ENCODE data around the gene ZBTB21. TPM values are rescaled to one million over a fixed set of nuclear protein-coding genes. Genes with fewer than 3 reads are reported as not detected.

Gene ZBTB21
- total RNA-seq, 1 experiment from 2014 or later = 18.1 TPM

GRCh38 chr21:42009018-42009830 is 936 bp downstream of the ZBTB21 start:
- no peak overlapping the region for H2BK120ac ChIP-seq (ENCODE audit: low read depth, low read length, poor library complexity, severe bottlenecking)
- Mint-ChIP-seq H3K36me3 (ENCODE audit: insufficient read depth in 1 of 3, low read depth in 3 of 3) (peaks cover 3 to 10% (median 8%) of the 10 kb centered on the region in 3 experiments; a peak in 4 of 7 replicates), H3K4me3 (peak overlapping the region; percentile 82 to 86), H3K4me1 (peaks cover 3 to 11% of the 10 kb centered on the region in 2 experiments; a peak in 3 of 4 replicates), H3K27ac (no peak overlapping the region; a peak in 1 of 7 replicates), H3K9me3 (no peaks in the 10 kb centered on the region; a peak in 1 of 5 replicates), H3K27me3 (ENCODE audit: low read depth) (peaks cover 34% of the 10 kb centered on the region)
- H3T11ph ChIP-seq (ENCODE audit: low read length) = no peak overlapping the region
- peaks cover 6% of the 10 kb centered on the region for H3K23me2 ChIP-seq (ENCODE audit: insufficient read length, low read depth, low read length, poor library complexity, severe bottlenecking)
- no peak overlapping the region for H4K8ac ChIP-seq (replicated peaks; ENCODE audit: insufficient read length, low read depth, low read length)
- no CpG with 5 or more reads among the region's 86 CpGs for WGBS (ENCODE audit: extremely low coverage, insufficient read length, low lambda C conversion rate)
- no peak overlapping the region for H4K91ac ChIP-seq (ENCODE audit: insufficient read length, low read depth, low read length)
- H3K27ac ChIP-seq (ENCODE audit: insufficient read length, low read depth, low read length) = no peak overlapping the region
- no peak overlapping the region; the same call in none of the 2 replicates for H3K14ac ChIP-seq (ENCODE audit: insufficient read depth, low read length)
- no peaks in the 10 kb centered on the region for H3K4me1 ChIP-seq (ENCODE audit: insufficient read depth, low read length)
- H3K9ac ChIP-seq (ENCODE audit: extremely low read depth, insufficient read length, low read length) = no peak overlapping the region
- H3K79me2 ChIP-seq (ENCODE audit: insufficient read depth, low read length) = no peaks in the 10 kb centered on the region
- H3K79me1 ChIP-seq (ENCODE audit: insufficient read depth, low read depth, low read length, poor library complexity, severe bottlenecking) = no peaks in the 10 kb centered on the region
- peak overlapping the region; percentile 78 for H3K4me2 ChIP-seq (ENCODE audit: insufficient read depth, insufficient read length, low read length)
- H4K20me1 ChIP-seq (ENCODE audit: control insufficient read depth, insufficient read depth, insufficient read length) = no peaks in the 10 kb centered on the region
- DNase-seq = peak; percentile 46
- H2AK5ac ChIP-seq (ENCODE audit: insufficient read length, low read length) = no peak overlapping the region
- TF ChIP-seq, protein P1, sequence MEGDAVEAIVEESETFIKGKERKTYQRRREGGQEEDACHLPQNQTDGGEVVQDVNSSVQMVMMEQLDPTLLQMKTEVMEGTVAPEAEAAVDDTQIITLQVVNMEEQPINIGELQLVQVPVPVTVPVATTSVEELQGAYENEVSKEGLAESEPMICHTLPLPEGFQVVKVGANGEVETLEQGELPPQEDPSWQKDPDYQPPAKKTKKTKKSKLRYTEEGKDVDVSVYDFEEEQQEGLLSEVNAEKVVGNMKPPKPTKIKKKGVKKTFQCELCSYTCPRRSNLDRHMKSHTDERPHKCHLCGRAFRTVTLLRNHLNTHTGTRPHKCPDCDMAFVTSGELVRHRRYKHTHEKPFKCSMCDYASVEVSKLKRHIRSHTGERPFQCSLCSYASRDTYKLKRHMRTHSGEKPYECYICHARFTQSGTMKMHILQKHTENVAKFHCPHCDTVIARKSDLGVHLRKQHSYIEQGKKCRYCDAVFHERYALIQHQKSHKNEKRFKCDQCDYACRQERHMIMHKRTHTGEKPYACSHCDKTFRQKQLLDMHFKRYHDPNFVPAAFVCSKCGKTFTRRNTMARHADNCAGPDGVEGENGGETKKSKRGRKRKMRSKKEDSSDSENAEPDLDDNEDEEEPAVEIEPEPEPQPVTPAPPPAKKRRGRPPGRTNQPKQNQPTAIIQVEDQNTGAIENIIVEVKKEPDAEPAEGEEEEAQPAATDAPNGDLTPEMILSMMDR (conservative IDR thresholded peaks at IDR 0.05) = peak; percentile 10; the same call in 1 of the 3 replicates
- H2BK12ac ChIP-seq (ENCODE audit: insufficient read length, low read depth, low read length) = no peak overlapping the region
- no peak overlapping the region for H4K5ac ChIP-seq (ENCODE audit: insufficient read length, low read depth, low read length)
- H2BK20ac ChIP-seq (ENCODE audit: low read depth, low read length, poor library complexity, severe bottlenecking) = no peak overlapping the region
- no peak overlapping the region for H3K4ac ChIP-seq (ENCODE audit: low read depth, low read length)
- H2BK5ac ChIP-seq (ENCODE audit: insufficient read length, low read length) = no peak overlapping the region
- no peak overlapping the region for H3K56ac ChIP-seq (ENCODE audit: insufficient read length, low read depth, low read length)
- no peak overlapping the region for H3K18ac ChIP-seq (ENCODE audit: insufficient read length, low read depth, low read length)
- no peak overlapping the region for H2BK15ac ChIP-seq (ENCODE audit: low read depth, low read length)
- H2AFZ ChIP-seq (ENCODE audit: low read length) = no peak overlapping the region
- no peaks in the 10 kb centered on the region; the same call in 1 of the 2 replicates for H3K27me3 ChIP-seq (ENCODE audit: insufficient read depth, low read length)
- no peak overlapping the region for H3K23ac ChIP-seq (ENCODE audit: insufficient read length, low read depth, low read length)
- no peaks in the 10 kb centered on the region for H3K9me3 ChIP-seq (ENCODE audit: control insufficient read depth, low read depth, low read length)
